ENCODE data around the gene TSC22D4. TPM values are rescaled to one million over a fixed set of nuclear protein-coding genes. Genes with fewer than 3 reads are reported as not detected.

Gene TSC22D4
- total and polyA plus RNA-seq, 5 experiments from 2014 or later: 30.3 to 129 (median 35.9) TPM

DNA sequence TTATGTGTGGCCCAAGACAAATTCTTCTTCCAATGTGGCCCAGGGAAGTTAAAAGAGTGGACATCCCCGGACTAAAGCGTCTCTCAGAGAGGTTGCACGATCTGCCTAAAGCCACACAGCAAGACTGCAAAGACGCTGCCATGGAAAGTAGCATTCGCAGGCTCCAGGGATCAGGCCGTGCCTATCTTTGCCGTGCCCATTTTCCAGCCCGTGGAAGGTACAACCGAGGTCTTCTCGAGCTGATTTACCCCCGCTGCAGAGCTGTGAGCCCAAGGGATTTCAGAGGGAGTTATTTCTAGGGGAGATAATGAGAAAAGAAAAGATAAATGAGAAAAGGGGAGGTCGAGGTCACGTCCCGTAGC is 3.7 kb upstream of the TSC22D4 start:
- DNase-seq: no peak
- Mint-ChIP-seq H3K27ac (peak overlapping the region in 9 of 10 donors; percentile 22 to 91 (median 74)), H3K4me1 (peaks cover 13 to 28% (median 24%) of the 10 kb centered on the region in 4 donors), H3K36me3 (peaks cover 0 to 2% (median 0%) of the 10 kb centered on the region in 3 donors), H3K9me3 (peaks cover 0 to 2% (median 0%) of the 10 kb centered on the region in 9 donors), H3K27me3 (no peaks in the 10 kb centered on the region), H3K4me3 (peak overlapping the region; percentile 77 to 89 (median 86))
- POLR2A ChIA-PET: interaction anchor here (0.9 to 1.9 kb wide), 9 partner anchors 8 to 94 kb away, joined by 3 to 18 read pairs (median 6); partner anchors contain the start of gene MEPCE
- no peak for ATAC-seq

GRCh38 chr7:100481466-100481865 is 2.5 kb upstream of the TSC22D4 start:
- POLR2A ChIA-PET: interaction anchor here (0.6 to 5.9 kb wide), 6 partner anchors 12 to 1003 kb away, joined by 4 to 60 read pairs (median 6); partner anchors contain the start of genes FBXO24, LRCH4 and MEPCE
- H3K9me3 Mint-ChIP-seq: peaks cover 0 to 2% (median 0%) of the 10 kb centered on the region in 9 donors
- H3K4me3 Mint-ChIP-seq: peak overlapping the region in 6 of 10 donors; percentile 28 to 88 (median 38)
- peak overlapping the region in 5 of 10 donors; percentile 31 to 82 (median 63) for H3K27ac Mint-ChIP-seq
- H3K4me1 Mint-ChIP-seq: peaks cover 13 to 34% (median 32%) of the 10 kb centered on the region in 4 donors
- no peaks in the 10 kb centered on the region for H3K27me3 Mint-ChIP-seq
- peak in 1 of 10 donors; percentile 24 for DNase-seq
- peaks cover 0 to 7% (median 0%) of the 10 kb centered on the region in 3 donors for H3K36me3 Mint-ChIP-seq
- ATAC-seq: no peak

DNA sequence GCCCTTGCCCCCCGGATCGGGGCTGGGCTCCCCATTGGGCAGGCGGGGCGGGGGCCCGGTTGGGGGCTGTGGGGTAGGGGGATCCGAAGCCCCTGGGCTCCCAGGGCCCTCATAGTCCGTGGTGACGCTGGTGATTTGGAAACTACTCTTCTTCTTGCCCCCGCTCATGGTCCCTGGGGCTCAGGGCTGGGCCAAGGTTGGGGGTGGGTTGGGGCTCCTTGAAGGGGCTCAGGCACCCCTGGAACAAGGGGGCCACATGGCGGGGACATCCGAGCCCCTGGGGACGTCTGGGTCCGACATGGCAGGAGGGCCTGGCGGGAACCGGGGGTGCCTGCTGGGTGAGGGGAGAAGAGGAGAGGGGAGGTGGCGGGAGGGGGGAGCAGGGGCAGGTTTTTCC is 1.1 kb downstream of the TSC22D4 start:
- no peaks in the 10 kb centered on the region for H3K27me3 Mint-ChIP-seq
- POLR2A ChIA-PET: interaction anchor here (0.6 to 5.9 kb wide), 22 partner anchors 9 to 879 kb away, joined by 3 to 60 read pairs (median 4); partner anchors contain the start of genes FBXO24, FIS1, LRCH4 and MOSPD3
- DNase-seq: no peak

GRCh38 chr7:100476903-100477870 is 1.8 kb downstream of the TSC22D4 start:
- POLR2A ChIA-PET: interaction anchor here (0.6 to 5.9 kb wide), 26 partner anchors 8 to 880 kb away, joined by 3 to 60 read pairs (median 3); partner anchors contain the start of genes FBXO24, FIS1, LRCH4 and MOSPD3
- peaks cover 19 to 57% (median 53%) of the 10 kb centered on the region in 4 donors for H3K4me1 Mint-ChIP-seq
- no peaks in the 10 kb centered on the region for H3K27me3 Mint-ChIP-seq
- peaks cover 0 to 2% (median 0%) of the 10 kb centered on the region in 9 donors for H3K9me3 Mint-ChIP-seq
- peaks cover 0 to 42% (median 0%) of the 10 kb centered on the region in 3 donors for H3K36me3 Mint-ChIP-seq
- ATAC-seq: no peak
- DNase-seq: peak in 7 of 10 donors; percentile 24 to 49 (median 43)
- peak overlapping the region; percentile 87 to 96 (median 91) for H3K27ac Mint-ChIP-seq
- H3K4me3 Mint-ChIP-seq: peak overlapping the region; percentile 84 to 100 (median 92)

More for the DNA sequence above, 1.1 kb downstream of the TSC22D4 start:
- Mint-ChIP-seq H3K36me3 (peaks cover 0 to 39% (median 0%) of the 10 kb centered on the region in 3 donors), H3K4me1 (peaks cover 21 to 61% (median 56%) of the 10 kb centered on the region in 4 donors), H3K4me3 (peak overlapping the region; percentile 88 to 100 (median 93)), H3K9me3 (peaks cover 0 to 2% (median 0%) of the 10 kb centered on the region in 9 donors), H3K27ac (peak overlapping the region; percentile 63 to 96 (median 84))
- ATAC-seq: no peak

DNA sequence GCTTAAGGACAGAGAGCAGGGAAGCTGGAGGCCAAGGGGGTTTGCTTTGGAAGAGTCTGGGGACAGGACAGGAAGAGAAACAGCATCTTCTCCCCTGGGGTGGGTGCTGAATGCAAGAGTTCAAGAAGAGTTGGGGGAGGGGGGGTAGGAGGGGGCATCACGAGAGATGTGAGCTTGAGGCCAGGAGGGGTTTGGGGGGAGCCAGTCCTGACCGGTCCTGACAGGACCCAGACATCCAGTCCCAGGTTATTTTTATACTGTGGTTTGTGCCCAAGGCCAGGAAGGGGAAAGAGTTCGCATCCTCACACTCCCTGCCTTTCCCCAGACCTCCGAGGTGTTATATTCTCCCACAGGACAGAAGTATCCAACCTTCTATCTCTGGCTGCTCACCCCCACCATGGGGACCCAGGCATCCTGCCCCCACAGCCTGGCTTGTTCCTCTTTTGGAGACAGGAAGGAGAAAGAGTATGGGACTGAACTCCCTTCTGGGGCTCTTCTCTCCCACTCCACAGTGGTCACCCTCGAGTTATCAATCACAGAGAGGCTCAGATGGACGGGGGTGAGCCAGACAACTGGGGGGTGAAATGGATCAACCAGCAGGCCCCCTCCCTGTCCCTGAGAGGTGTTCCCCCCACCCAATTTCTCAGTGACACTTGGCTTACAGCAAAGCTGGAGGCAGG is 2.8 kb downstream of the TSC22D4 start:
- H3K27me3 Mint-ChIP-seq: no peaks in the 10 kb centered on the region
- DNase-seq: no peak
- no peak for ATAC-seq
- peaks cover 0 to 2% (median 0%) of the 10 kb centered on the region in 9 donors for H3K9me3 Mint-ChIP-seq
- POLR2A ChIA-PET: interaction anchor here (0.5 to 5.9 kb wide), 9 partner anchors 14 to 214 kb away, joined by 3 to 60 read pairs (median 5); partner anchors contain the start of genes FBXO24, LRCH4, PPP1R35 and ZCWPW1
- peaks cover 0 to 50% (median 0%) of the 10 kb centered on the region in 3 donors for H3K36me3 Mint-ChIP-seq
- H3K4me3 Mint-ChIP-seq: peak overlapping the region; percentile 84 to 100 (median 92)
- H3K27ac Mint-ChIP-seq: peak overlapping the region; percentile 86 to 96 (median 92)
- H3K4me1 Mint-ChIP-seq: peaks cover 19 to 58% (median 53%) of the 10 kb centered on the region in 4 donors

DNA sequence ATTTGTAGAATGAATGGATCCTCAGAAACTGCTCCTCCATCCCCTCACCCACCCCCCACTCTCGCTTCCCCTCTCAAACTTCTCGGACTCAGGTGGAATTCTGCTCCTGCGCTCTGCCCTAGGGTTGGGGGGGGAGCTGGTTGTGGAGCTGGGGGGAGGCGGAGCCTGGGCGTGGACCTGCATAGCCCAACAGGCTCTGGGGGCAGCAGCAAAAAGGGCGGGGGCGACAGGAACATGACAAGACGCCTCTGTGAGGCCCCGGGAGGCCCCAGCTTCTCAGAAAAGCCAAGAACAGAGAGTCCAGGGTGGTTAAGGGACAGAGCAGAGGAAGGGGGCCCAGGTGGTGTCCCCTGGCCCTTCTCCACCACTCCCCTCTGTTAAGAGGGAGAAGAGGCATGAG is 3.5 kb downstream of the TSC22D4 start:
- H3K27me3 Mint-ChIP-seq: no peaks in the 10 kb centered on the region
- ATAC-seq (no peak), DNase-seq (peak in 1 of 10 donors; percentile 29)
- peak overlapping the region; percentile 86 to 94 (median 92) for H3K27ac Mint-ChIP-seq
- peak overlapping the region; percentile 84 to 100 (median 92) for H3K4me3 Mint-ChIP-seq
- POLR2A ChIA-PET: interaction anchor here (0.5 to 5.9 kb wide), 8 partner anchors 22 to 203 kb away, joined by 3 to 60 read pairs (median 4); partner anchors contain the start of genes FBXO24, LRCH4, MEPCE and PPP1R35
- peaks cover 0 to 55% (median 0%) of the 10 kb centered on the region in 3 donors for H3K36me3 Mint-ChIP-seq
- H3K9me3 Mint-ChIP-seq: peaks cover 0 to 2% (median 0%) of the 10 kb centered on the region in 9 donors
- H3K4me1 Mint-ChIP-seq: peaks cover 20 to 58% (median 56%) of the 10 kb centered on the region in 4 donors

GRCh38 chr7:100472854-100473499 is 6.0 kb downstream of the TSC22D4 start:
- ATAC-seq: no peak

GRCh38 chr7:100472121-100472851 is 6.7 kb downstream of the TSC22D4 start:
- H3K9me3 Mint-ChIP-seq: no peaks in the 10 kb centered on the region
- peaks cover 20 to 65% (median 58%) of the 10 kb centered on the region in 4 donors for H3K4me1 Mint-ChIP-seq
- peak overlapping the region in 3 of 10 donors; percentile 22 to 60 (median 44) for H3K4me3 Mint-ChIP-seq
- POLR2A ChIA-PET: interaction anchor here (1.3 kb wide), 1 partner anchor 7 kb away, joined by 6 read pairs; the partner anchor contains the start of gene TSC22D4
- no peak for ATAC-seq
- H3K36me3 Mint-ChIP-seq: peaks cover 0 to 72% (median 0%) of the 10 kb centered on the region in 3 donors
- H3K27me3 Mint-ChIP-seq: no peaks in the 10 kb centered on the region
- H3K27ac Mint-ChIP-seq: peak overlapping the region in 9 of 10 donors; percentile 15 to 92 (median 84)
- no peak for DNase-seq

More at GRCh38 chr7:100472854-100473499, 6.0 kb downstream of the TSC22D4 start:
- Mint-ChIP-seq H3K9me3 (no peaks in the 10 kb centered on the region), H3K27me3 (no peaks in the 10 kb centered on the region), H3K4me1 (peaks cover 20 to 65% (median 58%) of the 10 kb centered on the region in 4 donors), H3K36me3 (peaks cover 0 to 66% (median 0%) of the 10 kb centered on the region in 3 donors), H3K27ac (peak overlapping the region; percentile 75 to 93 (median 85)), H3K4me3 (peak overlapping the region in 9 of 10 donors; percentile 4 to 91 (median 44))
- DNase-seq: peak in 1 of 10 donors; percentile 19
- POLR2A ChIA-PET: no interaction called here

DNA sequence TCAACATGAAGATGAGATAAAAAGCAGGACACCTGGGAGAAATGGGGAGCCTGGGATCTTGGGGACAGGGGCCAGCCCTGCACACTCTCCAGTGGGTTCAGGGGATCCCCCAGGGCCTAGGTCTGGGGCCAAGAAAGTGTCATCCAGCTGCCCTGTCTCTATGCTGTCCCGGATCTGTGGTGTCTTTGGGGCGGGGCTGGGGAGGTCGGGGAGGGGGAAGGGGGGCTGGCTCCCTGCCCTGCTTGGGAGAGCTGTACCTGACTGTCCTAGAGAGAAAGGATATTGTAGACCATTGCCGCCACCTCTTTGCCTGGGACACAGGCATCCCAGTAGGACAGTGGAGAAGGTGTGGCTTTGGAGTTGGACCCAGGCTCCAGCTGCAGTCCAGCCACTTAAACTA is 8.0 kb downstream of the TSC22D4 start:
- ATAC-seq: no peak
- H3K27ac Mint-ChIP-seq: peak overlapping the region in 7 of 10 donors; percentile 44 to 81 (median 68)
- peaks cover 21 to 57% (median 51%) of the 10 kb centered on the region in 4 donors for H3K4me1 Mint-ChIP-seq
- POLR2A ChIA-PET: interaction anchor here (0.7 to 1.3 kb wide), 4 partner anchors 9 to 115 kb away, joined by 3 to 6 read pairs (median 3); partner anchors contain the start of genes FBXO24 and TSC22D4
- H3K4me3 Mint-ChIP-seq: no peak overlapping the region
- H3K9me3 Mint-ChIP-seq: no peaks in the 10 kb centered on the region
- H3K36me3 Mint-ChIP-seq: peaks cover 0 to 72% (median 0%) of the 10 kb centered on the region in 3 donors
- DNase-seq: no peak
- H3K27me3 Mint-ChIP-seq: no peaks in the 10 kb centered on the region

GRCh38 chr7:100469227-100470044 is 9.6 kb downstream of the TSC22D4 start:
- DNase-seq: peak; percentile 64 to 88 (median 80)
- Mint-ChIP-seq H3K9me3 (no peaks in the 10 kb centered on the region), H3K36me3 (peaks cover 0 to 70% (median 0%) of the 10 kb centered on the region in 3 donors), H3K27me3 (no peaks in the 10 kb centered on the region), H3K4me3 (peak overlapping the region in 1 of 10 donors; percentile 15), H3K4me1 (peaks cover 15 to 46% (median 36%) of the 10 kb centered on the region in 4 donors), H3K27ac (peak overlapping the region in 9 of 10 donors; percentile 25 to 91 (median 67))
- peak; percentile 90 to 93 for ATAC-seq
- POLR2A ChIA-PET: interaction anchor here (0.5 to 3.6 kb wide), 13 partner anchors 9 to 350 kb away, joined by 3 to 20 read pairs (median 4); partner anchors contain the start of genes CNPY4, FBXO24, LRCH4 and NYAP1

Measured in naive thymus-derived CD8-positive, alpha-beta T cell (primary cell).